Measurements from ENCODE around the gene GET3. TPM values are rescaled to one million over a fixed set of nuclear protein-coding genes. Genes with fewer than 3 reads are reported as not detected.
A peak's percentile ranks its signal among the peaks of the same experiment; 100 is the strongest.

Gene GET3
- total RNA-seq, 2 donors from 2014 or later, result 30.7 to 50.0 TPM

- H3K4me3 ChIP-seq, result no peak overlapping the region
- H3K27ac ChIP-seq, result no peak overlapping the region
- no peaks in the 10 kb centered on the region for H3K9me3 ChIP-seq
- ATAC-seq (ENCODE audit: insufficient number of reproducible peaks, low FRiP score, low read depth) (no peak), DNase-seq (ENCODE audit: low spot score) (no peak)
- TF ChIP-seq CTCF (IDR thresholded peaks at IDR 0.05), result no peak
- H3K27me3 ChIP-seq (replicated peaks; ENCODE audit: insufficient read depth), result no peaks in the 10 kb centered on the region
- H3K4me1 ChIP-seq (ENCODE audit: control insufficient read depth in 1 of 2, low read depth in 2 of 2), result peaks cover 8 to 13% of the 10 kb centered on the region in 2 donors
- peaks cover 9% of the 10 kb centered on the region for H3K36me3 ChIP-seq
These were observed 22.4 kb downstream of the GET3 start for GRCh38 chr19:12759686-12760085.

GRCh38 chr19:12763100-12763499 is 25.8 kb downstream of the GET3 start:
- TF ChIP-seq CTCF (IDR thresholded peaks at IDR 0.05), result no peak
- H3K27ac ChIP-seq, result no peak overlapping the region
- ATAC-seq (ENCODE audit: insufficient number of reproducible peaks, low FRiP score, low read depth) (no peak), DNase-seq (ENCODE audit: low spot score) (no peak)
- H3K36me3 ChIP-seq, result peaks cover 18% of the 10 kb centered on the region
- no peak overlapping the region for H3K4me3 ChIP-seq
- peaks cover 0 to under 1% of the 10 kb centered on the region in 2 donors for H3K4me1 ChIP-seq (ENCODE audit: control insufficient read depth in 1 of 2, low read depth in 2 of 2)
- no peaks in the 10 kb centered on the region for H3K27me3 ChIP-seq (replicated peaks; ENCODE audit: insufficient read depth)
- no peaks in the 10 kb centered on the region for H3K9me3 ChIP-seq

GRCh38 chr19:12764698-12765097 is 27.4 kb downstream of the GET3 start:
- no peak for TF ChIP-seq CTCF (IDR thresholded peaks at IDR 0.05)
- Histone ChIP-seq H3K4me1 (ENCODE audit: control insufficient read depth in 1 of 2, low read depth in 2 of 2) (no peaks in the 10 kb centered on the region), H3K27ac (no peak overlapping the region), H3K27me3 (replicated peaks; ENCODE audit: insufficient read depth) (no peaks in the 10 kb centered on the region), H3K36me3 (peaks cover 18% of the 10 kb centered on the region), H3K4me3 (no peak overlapping the region), H3K9me3 (no peaks in the 10 kb centered on the region)
- no peak for DNase-seq (ENCODE audit: low spot score)
- ATAC-seq (ENCODE audit: insufficient number of reproducible peaks, low FRiP score, low read depth), result no peak

- ATAC-seq (ENCODE audit: insufficient number of reproducible peaks, low FRiP score, low read depth) (no peak), DNase-seq (ENCODE audit: low spot score) (no peak)
- peaks cover 0 to under 1% of the 10 kb centered on the region in 2 donors for H3K4me1 ChIP-seq (ENCODE audit: control insufficient read depth in 1 of 2, low read depth in 2 of 2)
- no peak overlapping the region for H3K27ac ChIP-seq
- peak overlapping the region; percentile 66 for H3K4me3 ChIP-seq
- H3K9me3 ChIP-seq, result no peaks in the 10 kb centered on the region
- H3K27me3 ChIP-seq (replicated peaks; ENCODE audit: insufficient read depth), result no peaks in the 10 kb centered on the region
- peaks cover 22% of the 10 kb centered on the region for H3K36me3 ChIP-seq
- peak; percentile 73 for TF ChIP-seq CTCF (IDR thresholded peaks at IDR 0.05)
These were observed 28.8 kb downstream of the GET3 start for GRCh38 chr19:12766051-12766521.

- Histone ChIP-seq H3K27ac (no peak overlapping the region), H3K4me1 (ENCODE audit: control insufficient read depth in 1 of 2, low read depth in 2 of 2) (peaks cover 0 to 12% of the 10 kb centered on the region in 2 donors), H3K27me3 (replicated peaks; ENCODE audit: insufficient read depth) (no peaks in the 10 kb centered on the region), H3K4me3 (no peak overlapping the region), H3K36me3 (peaks cover 22% of the 10 kb centered on the region), H3K9me3 (no peaks in the 10 kb centered on the region)
- no peak for DNase-seq (ENCODE audit: low spot score)
- TF ChIP-seq CTCF (IDR thresholded peaks at IDR 0.05), result no peak
- no peak for ATAC-seq (ENCODE audit: insufficient number of reproducible peaks, low FRiP score, low read depth)
These were observed 29.9 kb downstream of the GET3 start for GRCh38 chr19:12767150-12767549.
